HT1080 (cell line): Measurements from ENCODE around the gene TMEM169. TPM values are rescaled to one million over a fixed set of nuclear protein-coding genes. Genes with fewer than 3 reads are reported as not detected.
"Not testable (repeated sequence)": the region's sequence is repeated elsewhere in the genome, so short reads cannot be mapped to it uniquely, and the experiment has no call there.

Experiments
- DNase-seq: peaks from one replicate; pipeline ENCODE4 v3.0.0-alpha.2; 2015; ENCODE audit warnings: low read depth
- total RNA-seq: library from RNA; depleted of rRNA; stranded (reverse); fragments of >200 nt; shearing (Covaris generic); gene quantifications from 2 replicates; pipeline ENCODE4 v1.2.3, GENCODE V29; 2014; rRNA removed

Gene TMEM169
- total RNA-seq, 1 experiment from 2014 or later: 0.19 TPM

DNA sequence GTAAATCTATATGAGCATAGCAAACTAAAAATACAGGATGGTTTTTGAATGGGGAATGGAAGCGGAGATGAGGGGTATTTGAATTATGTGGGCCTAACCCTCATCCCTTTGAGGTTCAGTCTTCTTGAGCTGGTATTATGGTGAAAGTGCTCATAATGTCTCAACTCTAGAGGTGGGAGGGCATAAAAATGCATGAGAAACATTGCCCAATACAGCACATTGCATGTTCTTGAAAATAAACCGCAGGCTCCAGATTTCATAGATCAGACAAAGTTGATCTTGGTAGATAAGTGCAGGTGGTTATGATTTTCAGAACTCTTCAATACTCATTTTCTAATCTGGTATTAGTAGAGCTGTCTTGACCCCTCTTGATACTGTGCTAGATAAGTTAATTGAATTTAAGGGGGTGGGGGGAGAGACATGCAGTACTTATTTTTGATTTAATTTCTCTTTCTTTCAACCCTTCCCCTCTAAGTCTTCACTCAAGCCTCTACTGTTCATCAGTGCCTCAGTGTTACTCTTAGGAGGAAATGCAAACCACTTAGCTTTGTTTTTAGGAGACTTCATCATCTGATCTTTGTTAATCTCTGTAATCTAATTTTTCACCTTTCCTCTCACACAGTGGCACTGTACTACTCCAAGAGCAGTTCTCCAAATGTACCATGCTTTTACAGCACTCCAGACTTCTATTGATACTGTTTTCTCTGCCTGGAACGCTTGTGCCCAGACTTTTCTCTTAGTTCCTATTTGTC is 49.6 kb downstream of the TMEM169 start:
- no peak for DNase-seq

DNA sequence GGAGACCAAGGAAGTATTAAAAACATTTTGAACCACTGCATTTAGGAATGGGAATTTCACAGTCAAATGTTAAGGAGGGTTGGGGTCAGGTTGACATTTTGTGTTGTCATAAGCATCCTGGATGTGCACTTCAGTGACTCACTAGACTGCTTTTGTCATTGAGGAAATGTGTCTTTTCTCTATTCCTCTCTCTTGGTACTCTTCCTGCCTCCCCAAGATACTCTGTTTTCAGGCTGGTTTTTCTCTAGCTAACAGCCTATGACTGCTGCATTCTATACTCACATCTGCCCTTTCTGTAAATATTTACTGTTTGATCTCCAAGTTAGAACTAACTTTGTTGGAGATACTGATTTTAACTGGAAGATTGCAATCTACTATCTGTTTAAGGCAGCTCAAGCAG is 50.9 kb downstream of the TMEM169 start:
- no peak for DNase-seq

DNA sequence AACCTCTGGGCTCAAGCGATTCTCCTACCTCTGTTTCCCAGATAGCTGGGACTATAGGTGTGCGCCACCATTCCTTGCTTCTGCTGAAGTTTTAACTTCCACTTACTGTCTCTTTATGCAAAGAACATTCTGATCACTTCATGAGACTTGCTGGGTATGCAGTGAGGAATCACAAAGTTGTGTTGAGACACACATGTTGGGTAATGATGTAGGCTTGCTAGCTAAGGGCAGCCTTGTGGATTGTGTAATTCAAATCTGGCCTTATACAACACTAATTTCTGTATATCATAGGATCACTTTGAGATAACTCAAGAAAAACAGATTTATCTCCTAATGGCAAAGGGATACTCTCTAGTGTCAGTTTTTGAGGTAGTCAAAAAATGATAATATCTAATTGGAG is 51.7 kb downstream of the TMEM169 start:
- no peak for DNase-seq

DNA sequence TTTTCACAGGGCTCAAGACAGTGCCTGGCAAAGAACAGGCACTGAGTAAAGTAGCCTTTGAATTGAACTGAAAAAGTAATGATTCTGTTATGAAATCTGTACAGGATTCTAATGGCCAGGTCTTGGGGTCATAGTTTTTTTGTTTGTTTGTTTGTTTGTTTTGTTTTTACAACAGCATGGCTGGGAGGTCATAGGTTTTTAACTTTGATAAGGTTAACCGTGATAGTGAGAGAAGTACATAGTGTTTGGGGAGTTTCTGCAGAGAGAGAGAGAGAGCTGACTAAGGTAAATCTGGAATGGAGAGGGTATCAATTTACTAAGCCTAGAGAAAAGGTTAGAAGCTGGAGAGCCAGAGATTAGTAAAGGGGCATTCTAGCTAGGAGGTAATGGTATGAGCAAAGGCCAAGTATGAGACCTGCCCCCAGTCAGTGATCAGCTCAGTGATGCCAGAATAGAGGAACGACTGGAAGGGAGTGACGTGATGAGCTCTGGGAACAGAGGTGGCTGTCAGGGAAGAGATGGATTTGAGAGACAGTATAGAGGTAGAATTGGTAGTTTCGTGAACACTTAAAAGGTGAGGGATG is 53.3 kb downstream of the TMEM169 start:
- no peak for DNase-seq

DNA sequence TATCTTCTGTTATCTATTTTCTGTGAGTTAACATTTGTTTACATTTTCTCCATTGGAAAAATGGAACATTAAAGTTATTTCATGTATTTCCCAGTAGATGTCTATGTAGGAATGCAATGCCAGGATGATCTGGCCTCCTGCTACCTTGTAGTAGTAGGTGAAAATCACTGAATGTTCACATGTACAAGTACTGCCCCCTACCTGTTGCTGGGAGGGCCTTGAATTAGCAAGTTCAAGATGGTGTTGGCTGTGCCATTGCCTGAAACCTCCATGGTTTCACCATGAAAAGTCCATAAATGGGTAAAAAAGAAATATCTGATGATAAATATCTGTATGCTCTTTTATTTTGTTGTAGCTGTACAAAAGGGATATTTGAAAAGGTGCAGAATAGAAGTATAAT is 58.2 kb downstream of the TMEM169 start:
- DNase-seq: no peak

DNA sequence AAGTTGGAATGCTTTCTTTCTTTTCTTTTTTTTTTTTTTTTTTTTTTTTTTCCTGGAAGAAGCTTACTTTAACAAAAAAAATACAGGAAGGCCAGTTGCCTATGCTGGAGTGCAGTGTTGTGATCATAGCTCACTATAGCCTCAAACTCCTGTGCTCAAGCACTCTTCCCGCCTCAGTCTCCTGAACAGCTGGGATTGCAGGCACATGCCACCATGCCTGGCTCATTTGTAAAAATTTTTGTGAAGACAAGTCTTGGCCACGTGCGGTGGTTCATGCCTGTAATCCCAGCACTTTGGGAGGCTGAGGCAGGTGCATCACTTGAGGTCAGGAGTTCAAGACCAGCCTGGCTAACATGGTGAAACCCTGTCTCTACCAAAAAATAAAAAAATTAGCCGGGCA is 59.8 kb downstream of the TMEM169 start:
- DNase-seq: not testable (repeated sequence)

DNA sequence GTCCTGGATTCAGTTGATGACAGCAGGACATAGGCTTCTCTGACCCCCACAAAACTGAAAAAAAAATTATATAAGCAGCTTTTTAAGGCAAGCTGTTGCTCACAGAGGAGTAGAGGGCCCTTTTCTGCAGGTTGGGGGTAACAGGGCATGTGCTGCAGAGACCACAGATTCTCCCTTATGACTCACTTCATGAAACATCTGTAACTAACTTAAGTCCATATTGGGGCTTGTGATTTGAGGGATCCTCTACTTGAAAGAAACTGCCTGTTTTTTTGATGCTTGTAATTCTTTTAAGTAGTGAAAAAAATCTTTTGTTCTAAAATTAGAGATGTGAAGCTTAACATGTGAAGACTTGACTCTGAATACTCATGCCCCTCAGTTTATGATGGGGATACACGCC is 60.8 kb downstream of the TMEM169 start:
- peak; percentile 54 for DNase-seq

DNA sequence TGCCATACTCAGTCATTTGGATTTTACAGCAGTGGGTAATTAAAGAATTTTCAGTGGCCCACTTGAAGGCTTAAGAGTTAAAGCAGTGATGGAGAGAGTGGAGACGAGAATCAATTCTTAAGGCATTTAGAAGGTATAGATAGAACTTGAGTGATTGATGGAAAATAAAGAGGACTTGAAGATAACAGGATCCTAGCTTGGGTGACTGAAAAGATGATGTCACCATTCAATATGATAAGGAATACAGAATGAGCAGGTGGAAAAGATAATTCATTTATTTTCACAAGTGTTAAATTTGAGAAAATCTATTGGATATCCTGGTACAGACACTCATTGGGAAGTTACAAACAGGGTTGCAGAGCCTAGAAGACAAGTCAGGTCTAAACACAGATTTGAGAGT is 62.7 kb downstream of the TMEM169 start:
- DNase-seq: no peak

DNA sequence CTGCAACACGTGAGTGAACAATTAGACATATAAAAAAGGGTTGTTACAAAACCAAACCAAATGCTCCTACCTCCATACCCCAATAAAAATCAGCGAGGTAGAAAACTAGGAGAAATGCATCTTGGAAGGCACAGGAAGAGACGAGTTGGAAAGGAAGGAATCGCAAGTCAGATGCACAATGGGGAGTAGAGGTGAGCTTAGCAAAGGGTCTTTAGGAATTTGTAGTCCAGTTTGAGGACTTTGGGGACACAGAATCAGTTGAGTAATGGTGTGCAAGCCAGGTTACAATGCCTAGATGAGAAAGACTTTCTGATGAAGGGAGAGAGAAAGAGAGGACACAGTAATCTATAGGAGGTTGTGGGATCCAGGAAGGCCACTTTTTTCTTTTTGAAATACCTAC is 63.1 kb downstream of the TMEM169 start:
- DNase-seq: no peak

DNA sequence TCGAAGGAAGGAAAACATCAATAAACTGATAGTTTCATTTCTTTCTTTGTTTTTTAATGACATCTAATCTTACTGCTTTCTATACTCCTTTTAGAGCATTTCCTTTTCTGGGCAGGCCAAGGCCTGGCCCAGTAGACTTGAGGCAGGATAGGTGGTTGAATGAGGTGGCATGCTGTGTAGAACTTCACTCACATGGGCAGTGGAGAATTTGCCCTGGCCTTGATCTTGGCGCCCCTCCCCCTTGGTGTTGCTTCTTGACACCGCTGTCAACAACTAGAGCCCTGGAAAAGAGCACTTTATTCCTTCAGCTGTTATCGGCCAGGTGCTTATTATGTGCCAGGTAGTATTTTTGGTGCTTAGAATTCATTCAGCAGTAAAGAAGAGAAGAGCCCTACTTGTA is 64.9 kb downstream of the TMEM169 start:
- DNase-seq: no peak

DNA sequence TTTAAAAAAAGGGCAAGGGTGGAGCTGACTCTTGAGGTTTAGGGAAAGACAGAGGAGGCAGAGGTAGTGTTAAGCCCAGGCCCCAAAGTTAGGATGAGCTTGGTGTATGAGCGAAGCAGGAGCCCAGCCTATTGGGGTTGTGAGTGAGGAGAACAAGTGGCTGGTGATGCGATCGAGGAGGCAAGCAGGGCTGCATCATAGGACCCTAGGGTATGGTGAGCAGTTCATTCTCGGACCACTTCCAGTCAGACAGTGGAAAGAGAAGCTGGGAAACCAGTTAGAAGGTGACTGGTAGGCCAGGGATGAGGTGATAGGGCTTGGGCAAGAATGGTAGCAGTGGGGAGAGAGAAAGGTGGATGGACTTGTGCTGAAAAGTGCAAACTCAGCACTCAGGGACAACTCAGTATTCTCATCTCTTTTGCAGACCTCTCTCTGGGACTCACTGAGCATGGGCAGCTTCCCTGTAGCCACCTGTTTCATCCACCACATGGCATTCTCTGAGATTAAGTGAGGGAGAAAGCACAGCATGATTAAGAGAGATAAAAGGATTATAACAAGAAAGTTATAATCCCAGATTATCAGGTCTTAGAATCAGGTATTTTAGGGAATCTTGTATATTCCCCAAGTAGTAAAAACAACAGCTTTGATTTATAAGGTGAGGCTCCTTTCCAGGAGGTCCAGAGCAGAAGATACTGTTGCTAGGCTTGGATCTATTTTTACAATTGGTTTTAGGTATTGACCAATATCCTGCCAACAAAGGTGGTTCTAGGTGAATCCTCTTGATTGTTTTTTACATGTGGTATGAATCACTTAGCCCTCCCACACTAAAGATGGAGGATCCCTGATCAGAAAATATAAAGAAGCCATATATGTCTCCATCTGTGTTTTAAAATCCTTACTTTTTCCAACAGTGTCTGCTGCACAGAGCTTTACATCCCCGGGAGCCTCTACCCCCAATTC is 65.7 kb downstream of the TMEM169 start:
- DNase-seq: no peak

DNA sequence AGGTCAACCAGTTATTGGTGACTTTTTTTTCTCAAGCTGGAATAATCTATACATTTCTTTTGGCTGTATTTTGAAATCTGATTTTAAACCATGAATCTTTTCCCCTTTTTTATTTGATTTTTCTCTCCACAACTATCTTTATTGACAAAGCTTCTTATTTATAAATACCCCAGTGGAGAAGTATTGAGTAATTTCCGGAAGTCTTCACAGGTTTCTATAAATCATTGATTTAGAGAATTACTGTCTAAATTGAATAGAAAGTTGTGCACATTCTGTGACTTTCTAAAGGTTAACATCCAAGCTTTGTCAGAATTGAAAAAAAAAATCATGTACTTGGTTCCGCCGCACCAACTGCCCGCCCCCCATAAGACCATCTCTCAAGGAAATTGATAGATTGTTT is 67.3 kb downstream of the TMEM169 start:
- DNase-seq: no peak

DNA sequence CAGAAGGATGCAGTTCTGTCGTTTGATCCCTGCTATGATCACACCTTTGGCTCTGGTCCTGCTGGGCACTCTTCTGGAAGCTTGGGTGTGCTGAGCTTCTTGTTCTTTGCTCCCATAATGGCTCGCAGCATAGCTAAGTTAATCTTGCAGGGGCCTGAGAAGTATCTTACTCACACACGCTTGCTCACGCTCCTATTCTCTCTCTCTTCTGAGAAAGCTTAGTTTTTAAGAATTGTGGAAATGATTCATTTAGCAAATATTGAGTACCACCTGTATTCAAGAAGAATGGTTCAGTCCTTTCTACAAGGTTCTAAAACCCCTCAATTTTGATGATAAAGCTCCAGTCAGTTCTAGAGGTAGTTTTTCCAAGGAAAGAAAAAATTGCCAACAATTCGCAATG is 68.0 kb downstream of the TMEM169 start:
- DNase-seq: peak; percentile 76

DNA sequence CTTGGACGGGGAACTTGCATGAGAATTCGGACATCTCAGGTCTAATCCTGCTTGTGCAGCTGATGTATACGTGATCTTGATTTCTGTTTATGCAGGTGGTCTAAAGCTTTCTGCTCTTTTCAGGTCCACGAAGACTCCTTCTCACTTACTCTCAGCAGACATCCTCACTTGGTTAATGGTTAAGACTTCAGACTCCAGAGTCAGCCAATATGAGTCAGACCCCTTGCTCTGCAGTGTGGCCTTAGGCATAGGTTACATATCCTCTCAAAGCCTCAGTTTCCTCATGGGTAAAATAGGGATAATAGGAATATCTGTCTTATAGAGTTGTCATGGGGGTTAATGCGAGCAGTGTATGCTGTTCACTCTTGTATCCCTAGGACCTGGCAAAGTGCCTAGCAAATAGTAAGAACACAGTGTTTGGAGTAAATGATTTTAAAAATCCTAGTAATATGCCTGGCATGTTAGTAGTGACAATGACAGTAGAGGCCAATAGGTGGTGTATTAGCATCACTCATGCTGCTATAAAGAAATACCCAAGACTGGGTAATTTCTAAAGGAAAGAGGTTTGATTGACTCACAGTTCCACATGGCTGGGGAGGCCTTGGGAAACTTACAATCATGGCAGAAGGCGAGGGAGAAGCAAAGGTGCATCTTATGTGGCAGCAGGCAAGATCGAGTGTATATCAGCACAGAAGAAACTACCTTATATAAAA is 69.8 kb downstream of the TMEM169 start:
- peak; percentile 14 for DNase-seq

Other genes with a start within 250 kb of the TMEM169 start
- gene MREG, start 68.4 kb upstream of the TMEM169 start, total RNA-seq: 17.6 and 19.8 TPM in 2 replicates
- 10.6 and 11.3 TPM in 2 replicates for gene PECR, start 110 bp upstream of the TMEM169 start, total RNA-seq
- gene XRCC5, start 27.4 kb downstream of the TMEM169 start, total RNA-seq: 378 and 390 TPM in 2 replicates